ENCODE measurements around the gene ENOPH1.
"Not testable (repeated sequence)": the region's sequence is repeated elsewhere in the genome, so short reads cannot be mapped to it uniquely, and the experiment has no call there.

The ENOPH1 gene

DNA sequence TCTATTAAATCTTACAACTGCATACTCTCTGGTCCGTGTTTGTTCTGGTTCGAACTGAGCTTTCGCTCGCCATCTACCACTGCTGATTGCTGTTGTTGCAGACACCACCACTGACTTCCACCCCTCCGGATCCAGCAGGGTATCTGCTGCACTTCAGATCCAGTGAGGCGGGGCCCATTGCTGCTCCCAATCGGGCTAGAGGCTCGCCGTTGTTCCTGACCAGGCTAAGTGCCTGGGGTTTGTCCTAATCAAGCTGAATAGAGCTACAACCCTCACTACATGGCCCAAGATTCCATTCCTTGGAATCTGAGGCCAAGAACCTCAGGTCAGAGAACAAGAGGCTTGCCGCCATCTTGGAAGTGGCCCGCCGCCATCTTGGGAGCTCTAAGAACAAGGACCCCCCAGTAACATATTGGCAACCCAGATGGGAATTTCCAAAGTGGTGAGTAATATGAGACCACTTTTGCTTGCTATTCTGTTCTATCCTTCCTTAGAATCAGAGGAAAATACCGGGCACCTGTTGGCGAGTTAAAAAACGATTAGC, 43.3 kb downstream of the ENOPH1 start:
- no peak for TF ChIP-seq Cebpa-rat (IDR thresholded peaks at IDR 0.05)

DNA sequence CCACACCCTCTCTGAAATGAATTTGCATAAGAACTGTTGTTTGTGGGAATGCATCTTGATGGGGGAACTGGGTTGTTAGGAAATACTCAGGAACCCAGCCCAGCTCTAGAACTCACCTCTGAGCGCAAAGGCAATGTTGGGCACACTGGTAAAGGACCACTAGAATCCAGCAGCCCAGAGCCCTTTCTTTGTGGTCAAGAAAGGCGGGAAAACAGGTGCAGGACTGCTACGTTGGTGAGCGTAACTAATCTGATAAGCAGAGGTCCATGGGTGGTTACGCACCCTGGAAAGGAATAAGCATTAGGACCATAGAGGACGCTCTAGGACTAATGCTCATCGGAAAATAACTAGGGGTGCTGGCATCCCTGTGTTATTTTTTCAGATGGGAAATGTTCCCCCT, 45.5 kb downstream of the ENOPH1 start:
- not testable (repeated sequence) for H3K9ac ChIP-seq, H4K20me1 ChIP-seq, H3K27ac ChIP-seq, H3K27me3 ChIP-seq, H3K4me2 ChIP-seq, H3K4me3 ChIP-seq, H3K4me1 ChIP-seq
- Histone ChIP-seq H3K36me3 (peaks cover 0 to 42% (median 12%) of the 10 kb centered on the region in 11 experiments; a peak in 12 of 22 replicates), H3K9me3 (replicated peaks in 1 of 11) (peaks cover 0 to 17% (median 11%) of the 10 kb centered on the region in 11 experiments; a peak in 14 of 22 replicates)

More for the DNA sequence above, 43.3 kb downstream of the ENOPH1 start:
- no peaks in the 10 kb centered on the region for H3K27me3 ChIP-seq
- no peak overlapping the region for H3K4me3 ChIP-seq
- peaks cover 0 to 4% (median 3%) of the 10 kb centered on the region in 11 experiments; a peak in 9 of 22 replicates for H3K9me3 ChIP-seq (replicated peaks in 1 of 11)
- H3K9ac ChIP-seq = no peak overlapping the region
- no peak overlapping the region for H3K27ac ChIP-seq
- H3K4me1 ChIP-seq = no peaks in the 10 kb centered on the region
- no peaks in the 10 kb centered on the region for H4K20me1 ChIP-seq
- peaks cover 0 to 40% (median 6%) of the 10 kb centered on the region in 11 experiments; a peak in 11 of 22 replicates for H3K36me3 ChIP-seq
- no peak overlapping the region for H3K4me2 ChIP-seq

DNA sequence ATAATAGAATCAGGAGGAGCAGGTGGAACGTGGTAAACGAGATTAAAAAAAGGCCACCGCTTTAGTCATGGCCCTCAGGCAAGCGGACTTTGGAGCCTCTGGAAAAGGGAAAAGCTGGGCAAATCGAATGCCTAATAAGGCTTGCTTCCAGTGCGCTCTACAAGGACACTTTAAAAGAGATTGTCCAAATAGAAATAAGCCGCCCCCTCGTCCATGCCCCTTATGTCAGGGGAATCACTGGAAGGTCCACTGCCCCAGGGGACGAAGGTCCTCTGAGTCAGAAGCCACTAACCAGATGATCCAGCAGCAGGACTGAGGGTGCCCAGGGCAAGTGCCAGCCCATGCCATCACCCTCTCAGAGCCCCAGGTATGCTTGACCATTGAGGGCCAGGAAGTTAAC, 47.1 kb downstream of the ENOPH1 start:
- Histone ChIP-seq H3K36me3 (peaks cover 0 to 40% (median 17%) of the 10 kb centered on the region in 11 experiments; a peak in 14 of 22 replicates), H3K9me3 (replicated peaks in 1 of 11) (peaks cover 0 to 17% (median 11%) of the 10 kb centered on the region in 11 experiments; a peak in 14 of 22 replicates)
- H3K4me3 ChIP-seq, H3K27ac ChIP-seq, H3K4me2 ChIP-seq, H3K27me3 ChIP-seq, H3K4me1 ChIP-seq, H4K20me1 ChIP-seq, H3K9ac ChIP-seq: not testable (repeated sequence)

DNA sequence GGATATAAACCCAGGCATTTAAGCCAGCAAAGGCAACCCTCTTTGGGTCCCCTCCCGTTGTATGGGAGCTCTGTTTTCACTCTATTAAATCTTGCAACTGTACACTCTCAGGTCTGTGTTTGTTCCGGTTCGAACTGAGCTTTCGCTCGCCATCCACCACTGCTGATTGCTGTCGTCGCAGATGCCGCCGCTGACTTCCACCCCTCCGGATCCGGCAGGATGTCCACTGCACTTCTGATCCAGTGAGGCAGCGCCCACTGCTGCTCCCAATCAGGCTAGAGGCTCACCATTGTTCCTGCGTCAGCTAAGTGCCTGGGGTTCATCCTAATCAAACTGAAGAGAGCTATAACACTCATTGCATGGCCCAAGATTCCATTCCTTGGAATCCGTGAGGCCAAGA, 49.2 kb downstream of the ENOPH1 start:
- no peak for TF ChIP-seq Cebpa-rat (IDR thresholded peaks at IDR 0.05)
- H3K27me3 ChIP-seq = no peaks in the 10 kb centered on the region
- H3K4me1 ChIP-seq = no peaks in the 10 kb centered on the region
- H3K27ac ChIP-seq = no peak overlapping the region
- H3K4me2 ChIP-seq = no peak overlapping the region
- H3K9me3 ChIP-seq (replicated peaks in 1 of 11) = peaks cover 0 to 17% (median 11%) of the 10 kb centered on the region in 11 experiments; a peak in 14 of 22 replicates
- H3K9ac ChIP-seq = no peak overlapping the region
- peaks cover 0 to 37% (median 17%) of the 10 kb centered on the region in 11 experiments; a peak in 14 of 22 replicates for H3K36me3 ChIP-seq
- H3K4me3 ChIP-seq = no peak overlapping the region
- no peaks in the 10 kb centered on the region for H4K20me1 ChIP-seq

DNA sequence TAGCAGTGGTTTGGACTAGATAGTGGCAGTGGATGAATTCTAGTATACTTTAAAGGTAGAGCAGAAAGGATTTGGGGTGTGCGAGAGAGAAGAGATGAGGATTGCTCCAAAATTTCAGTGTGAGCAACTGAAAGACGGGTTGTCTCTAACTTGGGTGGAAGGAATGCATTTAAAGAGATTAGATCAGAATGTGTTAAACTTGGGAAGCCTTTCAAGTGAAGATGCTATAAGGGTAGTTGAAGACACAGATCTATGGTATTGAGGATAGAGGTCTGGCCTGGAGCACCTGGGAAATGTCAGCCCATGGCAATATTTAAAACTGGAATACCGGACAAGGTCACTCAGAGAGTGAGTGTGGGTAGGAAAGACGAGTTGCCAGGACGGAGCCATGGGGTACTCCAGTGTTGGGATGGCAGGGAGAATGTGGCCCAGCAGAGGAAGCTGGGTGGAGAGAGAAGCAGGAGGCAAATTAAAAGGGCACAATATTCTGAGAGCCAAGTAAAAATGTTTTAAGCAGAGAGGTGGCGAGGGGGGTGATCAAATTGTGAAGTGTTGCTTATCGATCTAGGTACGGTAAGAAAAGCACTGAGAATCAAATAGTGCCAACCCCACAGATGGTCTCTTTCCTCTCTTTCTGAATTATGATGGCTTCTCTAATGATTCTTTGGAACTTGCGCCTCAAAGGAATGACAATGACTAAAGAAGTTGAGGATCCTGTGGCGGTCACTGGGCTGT, 50.5 kb downstream of the ENOPH1 start:
- Histone ChIP-seq H4K20me1 (no peaks in the 10 kb centered on the region), H3K4me2 (no peak overlapping the region), H3K27me3 (no peaks in the 10 kb centered on the region), H3K4me3 (no peak overlapping the region), H3K9ac (no peak overlapping the region), H3K36me3 (peaks cover 0 to 37% (median 17%) of the 10 kb centered on the region in 11 experiments; a peak in 14 of 22 replicates), H3K27ac (no peak overlapping the region), H3K4me1 (no peaks in the 10 kb centered on the region), H3K9me3 (replicated peaks in 1 of 11) (peaks cover 0 to 17% (median 11%) of the 10 kb centered on the region in 11 experiments; a peak in 14 of 22 replicates)
- TF ChIP-seq Cebpa-rat (IDR thresholded peaks at IDR 0.05) = no peak

DNA sequence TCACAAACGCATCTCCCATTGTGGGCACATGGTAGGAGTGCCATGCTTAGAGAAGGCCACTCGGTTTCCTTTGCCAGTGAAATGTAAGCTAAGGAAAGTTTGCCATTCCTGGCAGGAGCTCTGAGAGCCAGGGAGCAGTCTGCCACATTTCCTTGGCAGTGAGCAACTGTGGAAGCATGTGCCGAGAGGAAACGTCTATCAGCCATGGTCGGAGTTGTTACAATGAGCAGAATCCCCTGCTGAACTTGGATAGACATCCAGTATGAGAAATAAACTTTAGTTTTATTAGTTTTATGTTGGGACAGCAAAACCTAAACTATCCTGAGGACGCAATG, 51.1 kb downstream of the ENOPH1 start:
- H3K4me2 ChIP-seq = no peak overlapping the region
- H3K9ac ChIP-seq = no peak overlapping the region
- H3K36me3 ChIP-seq = peaks cover 0 to 37% (median 17%) of the 10 kb centered on the region in 11 experiments; a peak in 14 of 22 replicates
- no peaks in the 10 kb centered on the region for H4K20me1 ChIP-seq
- H3K27ac ChIP-seq = no peak overlapping the region
- H3K4me3 ChIP-seq = no peak overlapping the region
- no peak for TF ChIP-seq Cebpa-rat (IDR thresholded peaks at IDR 0.05)
- H3K9me3 ChIP-seq (replicated peaks in 1 of 11) = peaks cover 0 to 17% (median 11%) of the 10 kb centered on the region in 11 experiments; a peak in 14 of 22 replicates
- no peaks in the 10 kb centered on the region for H3K4me1 ChIP-seq
- no peaks in the 10 kb centered on the region for H3K27me3 ChIP-seq

DNA sequence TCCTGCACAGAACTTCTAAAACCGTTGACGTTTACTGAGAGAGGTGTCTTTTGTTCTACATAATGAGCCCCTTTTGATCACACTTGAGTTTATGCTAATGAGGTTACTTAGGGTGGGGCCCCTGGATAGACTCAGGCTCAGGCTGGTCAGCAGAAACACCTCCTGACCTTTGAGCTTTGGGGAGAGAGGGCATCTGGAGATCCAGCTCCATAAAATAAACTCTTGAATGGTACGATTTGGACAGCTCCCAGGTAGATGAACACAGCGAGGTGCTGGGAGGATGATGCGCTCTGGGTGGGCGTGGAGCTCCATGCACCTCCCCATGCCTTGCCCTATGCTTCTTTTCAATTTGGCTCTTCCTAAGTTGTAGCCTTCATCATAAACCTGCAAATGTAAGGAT, 52.0 kb downstream of the ENOPH1 start:
- TF ChIP-seq Cebpa-rat (IDR thresholded peaks at IDR 0.05) = no peak
- Histone ChIP-seq H3K4me2 (no peak overlapping the region), H3K4me1 (no peaks in the 10 kb centered on the region), H3K27me3 (no peaks in the 10 kb centered on the region), H3K36me3 (peaks cover 0 to 37% (median 17%) of the 10 kb centered on the region in 11 experiments; a peak in 14 of 22 replicates), H3K9me3 (replicated peaks in 1 of 11) (peaks cover 0 to 17% (median 11%) of the 10 kb centered on the region in 11 experiments; a peak in 14 of 22 replicates), H3K4me3 (no peak overlapping the region), H3K27ac (no peak overlapping the region), H4K20me1 (no peaks in the 10 kb centered on the region), H3K9ac (no peak overlapping the region)

DNA sequence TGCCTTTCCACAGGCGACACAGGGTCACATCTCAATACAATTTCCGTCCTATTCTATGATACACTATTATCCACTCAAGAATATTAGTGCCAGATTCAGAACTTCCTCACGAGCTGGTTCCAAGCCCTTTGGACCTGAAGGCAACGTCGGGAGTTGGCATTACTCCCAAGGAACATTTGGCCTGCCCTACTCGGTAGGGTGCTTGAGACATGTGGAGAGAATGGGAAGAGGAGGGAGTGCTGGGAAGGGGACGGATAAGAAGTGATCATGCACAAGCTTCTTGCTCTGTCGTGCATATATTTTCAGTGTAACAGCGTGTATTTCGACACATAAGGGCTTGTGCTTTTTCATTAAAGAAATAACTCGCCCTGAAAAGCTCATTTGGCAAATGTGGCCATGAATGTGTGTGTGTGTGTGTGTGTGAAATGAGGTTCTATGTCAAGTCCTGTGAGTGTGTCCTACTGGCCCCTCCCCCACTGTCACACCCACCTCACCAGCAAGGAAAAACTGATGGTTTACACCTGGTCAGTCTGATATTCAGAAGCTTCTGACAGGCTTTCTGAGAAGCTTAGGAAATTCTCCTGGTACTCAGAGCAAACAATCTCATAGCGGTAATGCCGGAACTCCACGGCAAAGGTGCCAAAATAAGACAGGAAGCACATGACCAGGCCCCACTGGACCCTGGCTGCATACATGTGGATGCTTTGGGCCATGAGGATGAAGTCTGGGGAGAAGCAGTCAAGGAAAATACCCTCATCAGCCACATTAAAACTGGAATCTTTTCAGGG, 54.8 kb downstream of the ENOPH1 start:
- Histone ChIP-seq H3K27ac (no peak overlapping the region), H3K36me3 (peaks cover 0 to 23% (median 7%) of the 10 kb centered on the region in 11 experiments; a peak in 12 of 22 replicates), H3K4me1 (no peaks in the 10 kb centered on the region), H3K27me3 (no peaks in the 10 kb centered on the region), H4K20me1 (no peaks in the 10 kb centered on the region), H3K9ac (no peak overlapping the region), H3K9me3 (replicated peaks in 1 of 11) (no peaks in the 10 kb centered on the region), H3K4me2 (no peak overlapping the region), H3K4me3 (no peak overlapping the region)
- no peak for TF ChIP-seq Cebpa-rat (IDR thresholded peaks at IDR 0.05)

DNA sequence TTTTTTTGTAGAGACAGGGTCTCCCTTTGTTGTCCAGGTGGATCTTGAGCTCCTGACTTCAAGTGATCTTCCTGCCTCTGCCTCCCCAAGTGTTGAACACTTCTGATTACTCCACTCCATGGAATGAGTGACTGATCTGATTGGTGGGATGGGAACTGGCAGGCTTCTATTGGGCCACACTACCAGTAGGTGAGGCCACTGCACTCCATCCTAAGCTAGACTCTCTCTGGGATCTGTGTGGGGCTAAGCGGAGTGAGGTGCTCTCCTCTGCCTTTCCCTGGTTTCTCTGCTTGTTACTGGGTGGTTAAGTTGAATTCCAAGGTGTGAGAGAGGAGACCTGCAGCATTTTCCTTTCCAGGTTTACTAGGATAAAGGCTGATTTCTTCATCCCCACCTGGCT, 58.7 kb downstream of the ENOPH1 start:
- TF ChIP-seq Cebpa-rat (IDR thresholded peaks at IDR 0.05) = no peak
- H3K36me3 ChIP-seq = peaks cover 0 to 2% (median 0%) of the 10 kb centered on the region in 11 experiments; a peak in 1 of 22 replicates

More for the DNA sequence above, 58.7 kb downstream of the ENOPH1 start:
- Histone ChIP-seq H3K9me3 (replicated peaks in 1 of 11) (no peaks in the 10 kb centered on the region), H3K4me1 (peaks cover 5 to 7% (median 6%) of the 10 kb centered on the region in 10 experiments; a peak in 19 of 20 replicates), H3K27ac (no peak overlapping the region), H3K27me3 (no peaks in the 10 kb centered on the region), H3K4me3 (no peak overlapping the region), H3K9ac (no peak overlapping the region), H4K20me1 (no peaks in the 10 kb centered on the region), H3K4me2 (no peak overlapping the region)

Data from BLaER1 treated with 17β-estradiol and CSF1 and Interleukin-3, amounts not matched to agents 10 nM and 100 nM (cell line).